GM12891 (cell line): ENCODE results near the gene TOGARAM1.

ENCODE experiments used
- DNase-seq: peaks from one replicate; pipeline ENCODE4 v3.0.0; 2011; ENCODE audit warnings: low spot score; ENCODE audit not compliant: insufficient read length
- FAIRE-seq: peaks from 2 replicates; lab custom pipeline; 2011; peaks lifted over from hg19 to GRCh38; lab: Jason Lieb, UNC
- PAX5 ChIP-seq: IDR thresholded peaks from 2 replicates; pipeline ENCODE4 v1.6.1; 2011; ENCODE audit warnings: low read length, moderate library complexity, mild to moderate bottlenecking; ENCODE audit not compliant: insufficient read depth, severe bottlenecking
- POLR2A ChIP-seq: IDR thresholded peaks from 2 replicates; pipeline ENCODE4 v1.6.1; 2011; ENCODE audit warnings: low read depth, low read length, control low read depth
- POLR2AphosphoS5 ChIP-seq: IDR thresholded peaks from 2 replicates; pipeline ENCODE4 v1.6.1; 2011; ENCODE audit warnings: low read depth, low read length, control low read depth
- POU2F2 ChIP-seq: IDR thresholded peaks from 2 replicates; pipeline ENCODE4 v1.6.1; 2011; ENCODE audit warnings: low read depth, mild to moderate bottlenecking, control low read depth, low read length, moderate library complexity
- SPI1 ChIP-seq: IDR thresholded peaks from 2 replicates; pipeline ENCODE4 v1.6.1; 2011; ENCODE audit warnings: low read depth, low read length, control low read depth
- TAF1 ChIP-seq: IDR thresholded peaks from 2 replicates; pipeline ENCODE4 v1.6.1; 2011; ENCODE audit warnings: low read depth, low read length, control low read depth

The TOGARAM1 gene

GRCh38 chr14:45103806-45104205 lies 141.8 kb downstream of the TOGARAM1 start:
- no peak for TF ChIP-seq PAX5
- no peak for TF ChIP-seq SPI1
- TF ChIP-seq TAF1: no peak
- no peak for TF ChIP-seq POLR2AphosphoS5
- TF ChIP-seq POLR2A: no peak
- TF ChIP-seq POU2F2: no peak
- DNase-seq (no peak), FAIRE-seq (no peak)

DNA sequence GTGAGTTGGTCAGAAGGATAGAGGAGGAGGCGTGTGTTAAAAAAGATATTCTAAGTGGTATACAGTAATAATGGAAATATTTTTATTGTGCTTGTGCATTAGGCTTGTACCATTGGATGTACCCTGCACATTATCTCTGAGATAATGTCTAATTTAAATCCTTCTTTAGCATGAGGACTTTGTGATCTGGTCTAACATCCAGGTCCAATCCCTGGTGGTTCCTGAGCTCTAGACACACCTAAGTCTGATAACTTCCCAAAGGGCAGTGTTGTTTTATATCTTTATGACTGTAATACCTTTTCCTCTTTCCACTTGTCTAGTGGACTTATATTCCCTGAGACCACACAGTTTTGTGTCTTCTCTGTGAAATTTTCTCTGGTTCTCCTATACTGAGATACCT lies 142.6 kb downstream of the TOGARAM1 start:
- DNase-seq (no peak), FAIRE-seq (no peak)
- no peak for TF ChIP-seq POU2F2
- TF ChIP-seq POLR2AphosphoS5: no peak
- no peak for TF ChIP-seq SPI1
- TF ChIP-seq TAF1: no peak
- TF ChIP-seq PAX5: no peak
- TF ChIP-seq POLR2A: no peak

DNA sequence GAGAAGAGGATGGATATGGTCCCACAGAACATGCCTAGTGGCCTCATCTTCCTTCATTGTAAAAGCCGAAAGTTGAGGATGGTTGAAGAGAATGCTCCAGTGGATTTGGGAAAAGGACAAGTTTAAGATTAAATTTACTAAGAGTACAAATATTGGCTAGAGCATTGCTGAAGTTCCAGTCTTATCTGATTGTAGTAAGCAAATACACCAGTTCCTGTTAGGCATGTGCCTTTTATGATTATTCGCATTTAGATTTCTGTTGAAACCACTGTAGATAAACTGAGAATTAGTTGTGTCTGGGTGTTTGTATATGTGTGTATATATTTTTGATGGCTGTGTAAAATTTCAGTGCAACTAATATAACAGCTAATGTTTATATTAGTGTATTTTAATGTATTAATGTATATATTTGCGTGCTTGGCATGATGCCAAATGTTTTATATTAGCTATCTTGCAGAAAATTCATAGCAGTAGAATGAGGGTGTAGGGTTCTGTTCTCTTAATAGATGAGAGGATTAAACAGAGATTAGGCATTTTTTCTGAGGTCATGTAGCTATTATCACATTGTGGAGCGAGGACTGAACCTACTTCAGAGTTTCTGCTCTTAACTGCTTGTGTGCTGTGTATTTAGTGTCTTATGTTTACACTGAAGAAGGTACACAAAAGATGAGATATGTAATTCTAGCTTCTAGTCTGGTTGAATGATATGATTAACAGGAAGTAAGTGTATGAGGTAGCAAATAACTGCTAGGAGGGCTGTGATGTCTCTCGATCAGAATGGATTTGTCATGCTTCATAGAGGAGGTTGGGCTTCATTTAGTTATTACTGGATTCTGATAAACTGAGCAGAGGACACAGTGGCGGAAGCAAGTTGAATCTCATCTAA lies 151.1 kb downstream of the TOGARAM1 start:
- no peak for TF ChIP-seq POLR2A
- no peak for TF ChIP-seq POU2F2
- TF ChIP-seq PAX5: no peak
- TF ChIP-seq SPI1: no peak
- TF ChIP-seq TAF1: no peak
- TF ChIP-seq POLR2AphosphoS5: no peak
- DNase-seq (no peak), FAIRE-seq (peak; percentile 45)

- no peak for FAIRE-seq
- no peak for DNase-seq
- no peak for TF ChIP-seq POLR2AphosphoS5
These were observed 152.3 kb downstream of the TOGARAM1 start for GRCh38 chr14:45114327-45114726.

DNA sequence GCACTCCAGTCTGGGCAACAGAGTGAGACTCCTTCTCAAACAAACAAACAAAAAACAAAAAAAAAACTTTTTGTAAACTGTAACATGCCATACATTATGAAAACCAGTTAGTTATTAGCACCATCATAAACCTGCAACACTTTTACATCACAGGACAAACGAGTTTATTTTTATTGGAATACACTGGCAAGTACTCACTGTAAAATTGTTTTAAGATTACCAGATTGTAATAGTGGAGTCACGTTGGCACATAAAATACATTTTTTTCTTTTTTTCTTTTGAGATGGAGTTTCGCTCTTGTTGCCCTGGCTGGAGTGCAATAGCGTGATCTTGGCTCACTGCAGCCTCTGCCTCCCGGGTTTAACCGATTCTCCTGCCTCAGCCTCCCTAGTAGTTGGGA lies 156.6 kb downstream of the TOGARAM1 start:
- FAIRE-seq (no peak), DNase-seq (no peak)
- no peak for TF ChIP-seq POLR2A

DNA sequence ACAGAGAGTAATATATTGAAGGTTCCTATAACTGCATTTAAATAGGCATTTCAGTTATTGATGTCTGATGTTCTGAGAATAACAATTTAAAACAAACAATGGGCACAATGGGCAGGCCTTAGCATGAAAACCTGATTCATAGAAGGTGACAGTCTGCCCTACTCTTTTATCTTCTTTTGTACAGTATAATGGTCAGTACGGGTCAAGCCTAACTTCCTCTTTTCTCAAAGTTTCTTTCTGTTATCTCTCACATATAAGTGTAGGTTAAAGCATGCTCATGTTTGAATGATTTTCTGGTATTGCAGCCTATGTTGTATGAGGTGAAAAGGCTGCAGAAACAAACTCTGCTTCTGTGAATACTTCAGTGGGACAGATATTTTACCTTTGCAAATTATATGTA lies 158.1 kb downstream of the TOGARAM1 start:
- DNase-seq: no peak
- TF ChIP-seq SPI1 (peak; percentile 40; the same call in 1 of the 2 replicates), POLR2AphosphoS5 (no peak)
- no peak for FAIRE-seq

GRCh38 chr14:45123271-45123670 lies 161.3 kb downstream of the TOGARAM1 start:
- no peak for FAIRE-seq
- DNase-seq: no peak
- TF ChIP-seq POLR2AphosphoS5: no peak
- no peak for TF ChIP-seq TAF1
- no peak for TF ChIP-seq SPI1
- TF ChIP-seq PAX5: no peak
- no peak for TF ChIP-seq POU2F2
- no peak for TF ChIP-seq POLR2A
